HG03460 (cell line): ENCODE measurements around the gene GRID1.

Experiments
- ATAC-seq: cut with Tn5 transposase; IDR thresholded peaks from one replicate; pipeline ENCODE4 v1.9.1; 2021; ENCODE audit not compliant: unreplicated experiment

The GRID1 gene

DNA sequence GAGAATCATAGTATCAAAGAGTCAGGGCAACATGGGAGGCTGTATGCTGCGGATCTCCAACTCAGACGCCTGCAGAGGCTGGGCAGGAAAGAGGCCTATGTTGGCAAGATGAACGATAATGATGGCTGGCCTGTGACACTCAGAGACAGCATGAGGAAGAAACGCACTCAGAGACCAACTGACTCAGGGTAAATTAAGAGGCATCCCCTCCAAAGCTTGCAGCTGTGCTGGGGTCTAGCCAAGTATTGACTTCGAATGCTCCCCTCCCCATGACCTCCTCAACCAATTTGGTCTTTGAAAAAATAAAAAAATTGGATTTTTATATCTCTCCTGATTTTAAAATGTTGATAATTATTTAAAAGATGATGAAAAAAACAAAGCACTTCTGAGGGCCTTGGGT lies 718.9 kb downstream of the GRID1 start:
- no peak for ATAC-seq

DNA sequence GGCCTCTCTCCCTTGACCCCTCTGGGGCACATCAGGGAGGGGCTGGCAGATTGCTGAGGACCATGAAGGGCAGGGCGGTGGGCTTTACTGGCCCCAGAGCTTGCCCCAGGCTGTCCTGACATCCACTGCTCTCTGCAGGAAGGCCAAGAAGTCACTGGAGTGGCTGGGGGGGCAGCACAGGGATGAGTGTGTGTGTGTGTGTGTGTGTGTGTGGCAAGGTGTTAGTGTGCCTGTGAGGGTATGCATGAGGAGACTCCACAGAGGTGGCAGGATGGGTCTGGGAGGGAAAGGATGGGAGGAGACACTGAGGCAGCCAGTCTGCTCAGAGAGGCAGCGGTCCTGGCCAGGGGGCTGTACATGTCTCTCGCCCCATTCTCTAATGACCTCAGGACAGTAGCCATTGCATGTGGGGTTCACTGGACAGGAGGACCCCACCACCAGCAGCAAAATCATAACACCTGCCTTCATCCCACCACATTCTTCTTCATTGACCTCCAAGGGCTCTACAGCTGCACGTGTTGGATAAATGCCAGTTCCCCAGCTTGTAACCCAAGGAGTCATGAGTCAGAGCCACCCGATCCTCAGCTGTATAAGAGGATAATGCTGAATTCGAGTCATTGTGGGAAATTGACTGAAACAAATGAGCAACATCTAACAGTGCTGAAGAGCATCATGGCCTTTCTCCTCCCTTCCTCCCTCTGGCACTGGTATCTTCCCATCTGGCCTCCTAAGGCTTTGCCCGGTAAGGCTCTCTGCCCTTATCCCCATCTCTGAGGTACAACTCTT lies 720.5 kb downstream of the GRID1 start:
- ATAC-seq = no peak

DNA sequence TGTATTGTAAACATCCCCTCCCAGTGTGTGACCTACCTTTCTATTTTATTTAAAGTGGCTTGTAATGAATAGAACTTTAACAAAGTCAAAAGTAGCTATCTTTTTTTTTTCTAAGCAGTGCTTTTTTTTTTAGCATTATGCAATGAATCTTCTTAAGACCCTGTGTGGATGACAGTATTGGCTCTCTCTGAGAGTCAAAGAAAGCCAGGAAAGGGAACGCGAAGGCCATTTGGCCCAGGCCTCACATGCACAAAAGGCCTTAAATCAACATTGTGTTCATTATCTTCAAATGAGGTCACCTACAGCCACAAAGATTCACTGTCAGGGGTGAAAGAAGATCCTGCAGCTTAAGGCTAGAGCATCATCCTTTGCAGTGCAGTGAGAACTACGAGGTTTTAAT lies 721.5 kb downstream of the GRID1 start:
- no peak for ATAC-seq

DNA sequence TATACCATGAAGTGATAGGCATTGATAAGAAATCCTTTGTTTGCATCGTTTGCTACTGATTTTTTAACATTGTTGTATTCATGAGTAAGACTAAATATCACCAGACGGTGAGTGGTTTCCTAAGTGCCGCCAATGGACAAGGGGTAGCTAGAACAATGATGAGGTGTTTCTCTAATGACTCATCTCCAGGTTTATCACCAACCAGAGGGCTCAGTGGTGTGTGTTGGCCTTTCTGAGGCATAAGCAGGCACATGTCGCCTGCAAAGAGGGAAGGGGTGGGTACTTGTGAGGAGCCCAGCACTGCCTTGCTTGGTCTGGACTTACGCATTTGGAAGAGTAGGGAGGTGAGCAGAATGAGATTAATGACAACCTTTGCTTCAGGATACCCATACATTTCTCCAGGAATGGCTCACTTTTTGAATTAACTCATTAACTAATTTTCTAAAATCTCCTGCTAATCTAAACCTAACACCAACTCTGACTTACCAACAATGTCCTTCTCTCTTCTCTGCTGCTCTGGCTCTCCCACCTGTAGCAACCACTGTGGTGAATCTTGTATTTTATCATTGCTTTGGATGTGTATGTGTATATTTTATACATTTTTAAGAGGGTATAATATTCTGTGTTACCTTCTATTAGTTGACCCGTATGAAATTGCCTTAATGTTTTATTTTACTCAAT lies 722.6 kb downstream of the GRID1 start:
- ATAC-seq = no peak

DNA sequence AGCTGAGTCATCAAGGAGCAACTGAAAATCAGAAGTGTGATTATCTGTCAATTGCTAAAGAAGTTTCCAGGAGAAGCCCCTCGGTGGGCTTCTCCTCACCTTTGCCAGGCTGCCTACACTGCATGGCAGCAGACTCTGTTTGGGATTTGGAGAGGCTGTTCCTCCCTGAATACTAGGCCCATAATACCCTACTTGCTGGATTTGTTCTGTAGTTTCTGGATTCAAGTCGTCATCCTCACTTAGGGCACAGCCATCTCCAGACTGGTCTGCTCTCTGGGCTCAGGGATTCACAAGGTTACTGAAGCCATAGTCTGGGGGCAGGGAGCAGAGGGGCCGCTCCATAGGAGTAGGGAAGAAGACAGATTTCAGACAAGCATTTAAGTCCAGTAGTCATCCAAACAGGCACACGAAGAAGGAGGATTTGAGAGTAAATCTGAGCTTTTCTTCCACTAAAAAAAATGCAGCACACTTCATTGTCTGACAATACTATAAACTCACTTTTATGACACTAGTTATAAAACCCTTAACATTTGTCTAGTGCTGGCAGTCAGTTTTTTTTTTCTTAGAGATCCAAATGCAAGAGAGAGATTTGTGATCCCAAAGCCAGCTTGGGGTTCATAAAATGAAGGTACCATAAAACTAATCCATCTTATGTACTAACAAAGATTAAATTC lies 723.3 kb downstream of the GRID1 start:
- no peak for ATAC-seq

DNA sequence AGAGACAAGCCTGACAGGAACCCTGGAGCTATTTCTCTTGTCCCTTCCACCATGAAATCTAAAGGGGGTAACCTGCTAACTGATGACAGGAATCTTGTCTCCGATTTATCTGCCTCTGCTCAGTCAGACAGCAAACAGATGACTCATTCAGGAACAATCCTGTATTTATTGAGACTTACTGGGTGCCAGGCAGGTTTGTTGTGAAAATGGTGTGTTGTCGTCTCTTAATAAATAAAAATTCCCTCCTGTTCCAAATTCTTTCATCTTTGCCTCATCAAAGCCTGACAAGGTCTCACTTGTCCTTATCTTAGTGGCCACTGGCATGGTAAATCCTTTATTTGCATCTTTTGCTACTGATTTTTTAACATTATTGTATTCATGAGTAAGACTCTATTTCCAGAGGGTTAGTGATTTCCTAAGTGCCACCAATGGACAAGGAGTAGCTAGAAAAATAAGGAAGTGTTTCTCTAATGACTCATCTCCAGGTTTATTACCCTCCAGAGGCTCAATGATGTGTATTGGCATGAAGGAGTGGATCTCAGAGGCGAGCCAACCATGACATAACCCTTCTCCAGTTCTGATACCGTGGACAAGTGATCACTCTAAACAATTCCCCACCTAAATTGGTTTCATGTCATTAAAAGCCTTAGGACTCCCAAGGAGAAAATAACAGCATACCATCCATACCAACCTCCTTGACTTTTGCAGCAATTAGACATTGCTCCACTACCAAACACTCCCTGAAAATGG lies 724.0 kb downstream of the GRID1 start:
- no peak for ATAC-seq

DNA sequence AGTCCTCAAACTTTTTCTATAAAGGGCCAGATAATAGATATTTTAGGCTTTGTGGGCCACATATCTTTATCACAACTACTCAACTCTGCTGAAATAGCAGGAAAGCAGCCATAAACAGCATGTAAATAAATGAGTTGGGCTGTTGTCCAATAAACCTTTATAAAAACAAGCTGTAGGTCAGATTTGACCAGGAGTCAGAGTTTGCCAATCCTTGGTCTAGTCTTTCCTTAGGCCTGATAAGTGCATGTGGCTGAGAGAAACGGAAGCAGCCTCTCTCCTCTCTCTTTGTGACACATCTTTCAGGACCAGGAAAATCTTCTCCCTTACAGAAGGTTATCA lies 724.5 kb downstream of the GRID1 start:
- ATAC-seq = no peak

DNA sequence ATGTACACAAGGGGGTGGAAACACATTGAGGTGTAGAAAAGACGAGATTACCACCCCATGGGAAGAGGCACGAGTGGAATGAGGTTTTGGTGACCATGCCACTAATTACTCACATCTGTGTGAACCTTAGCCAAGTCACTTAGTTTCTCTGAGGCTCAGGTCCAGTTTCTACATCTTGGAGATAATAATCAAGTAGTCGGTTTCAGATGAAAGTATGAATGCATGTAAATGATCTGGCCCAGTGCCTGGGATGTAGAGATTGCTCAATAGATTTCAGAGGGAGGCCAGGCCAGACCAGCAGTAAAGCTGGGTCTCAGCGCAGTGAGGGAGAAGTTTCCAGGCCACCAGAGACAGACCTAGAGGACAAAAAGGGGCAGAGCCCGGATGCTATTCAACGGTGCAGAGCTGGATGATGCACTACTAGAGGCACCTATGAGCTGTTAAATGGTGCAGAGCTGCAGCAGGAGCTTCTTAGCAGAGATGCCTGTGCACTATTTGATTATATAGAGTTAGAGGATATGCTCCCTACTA lies 725.1 kb downstream of the GRID1 start:
- no peak for ATAC-seq

DNA sequence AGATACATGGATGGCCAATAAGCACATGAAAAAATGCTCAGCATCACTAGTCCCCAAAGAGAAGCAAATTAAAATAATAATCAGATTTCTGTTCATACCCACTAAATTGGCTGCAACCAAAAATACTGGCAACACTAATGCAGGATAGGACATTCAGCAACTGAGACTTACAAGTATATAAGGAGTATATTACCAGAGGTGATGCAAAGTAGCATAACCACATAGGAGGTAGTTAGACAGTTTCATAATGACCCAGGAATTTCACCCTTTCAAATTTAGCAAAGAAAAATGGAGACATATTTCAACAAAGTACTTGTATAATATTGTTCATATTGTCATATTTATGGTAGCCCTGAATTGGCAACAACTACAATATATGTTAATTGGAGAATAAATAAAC lies 727.8 kb downstream of the GRID1 start:
- ATAC-seq = no peak

DNA sequence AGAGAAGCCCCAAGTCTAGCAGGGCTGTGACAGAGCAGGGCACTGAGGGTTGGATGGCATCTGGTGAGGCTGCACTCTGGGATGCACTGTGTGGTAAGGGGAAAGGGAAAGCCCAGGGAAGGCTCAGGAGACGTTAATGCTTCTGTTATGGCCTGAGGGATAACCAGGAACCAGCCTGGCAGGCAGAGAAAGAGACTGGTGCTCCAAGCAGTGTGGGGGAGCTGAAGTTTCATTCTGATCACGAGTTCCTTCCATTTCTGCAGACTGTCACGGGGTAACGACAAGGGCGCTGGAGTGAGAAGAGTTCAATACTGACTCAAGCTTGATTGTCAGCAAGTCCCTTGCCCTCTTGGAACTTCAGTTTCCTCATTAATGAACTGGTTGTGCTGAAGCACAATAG lies 730.9 kb downstream of the GRID1 start:
- no peak for ATAC-seq

DNA sequence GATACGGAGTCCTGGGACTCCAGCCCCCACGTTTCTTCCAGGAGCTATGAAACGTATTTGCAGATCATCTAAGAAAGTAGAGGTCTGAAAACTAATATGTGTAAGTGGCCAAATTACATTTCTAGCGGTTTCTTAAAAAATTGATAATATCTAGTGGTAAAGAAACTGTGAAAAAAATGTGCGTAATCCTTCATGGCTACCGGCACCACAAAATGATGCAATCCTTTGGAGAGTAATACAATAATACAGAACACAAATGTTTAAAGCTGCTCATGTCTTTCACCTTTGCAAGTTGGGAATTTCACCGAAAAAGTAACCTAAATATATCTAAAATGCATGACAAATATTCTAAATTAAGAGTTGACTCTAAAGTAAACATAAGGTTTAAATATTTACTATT lies 742.1 kb downstream of the GRID1 start:
- ATAC-seq = no peak

DNA sequence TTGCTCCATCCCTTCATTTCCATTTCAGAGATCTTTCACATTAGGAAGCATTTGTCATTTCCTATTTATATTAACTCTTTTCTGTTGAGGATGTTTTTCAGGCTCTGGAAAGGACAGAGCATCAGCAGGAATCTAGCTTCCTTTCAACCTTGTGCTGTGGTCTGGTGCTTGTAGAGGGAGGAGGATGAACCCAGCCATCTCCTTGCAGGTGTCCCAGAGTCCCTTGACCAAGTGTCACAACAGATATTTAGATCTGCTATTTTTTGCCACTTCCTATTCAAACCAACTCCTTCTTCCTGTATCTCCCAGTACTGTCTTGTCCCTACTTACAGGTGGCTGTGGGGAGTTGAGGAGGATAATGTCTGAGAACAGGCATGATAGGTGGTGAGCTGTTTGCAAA lies 742.8 kb downstream of the GRID1 start:
- no peak for ATAC-seq

DNA sequence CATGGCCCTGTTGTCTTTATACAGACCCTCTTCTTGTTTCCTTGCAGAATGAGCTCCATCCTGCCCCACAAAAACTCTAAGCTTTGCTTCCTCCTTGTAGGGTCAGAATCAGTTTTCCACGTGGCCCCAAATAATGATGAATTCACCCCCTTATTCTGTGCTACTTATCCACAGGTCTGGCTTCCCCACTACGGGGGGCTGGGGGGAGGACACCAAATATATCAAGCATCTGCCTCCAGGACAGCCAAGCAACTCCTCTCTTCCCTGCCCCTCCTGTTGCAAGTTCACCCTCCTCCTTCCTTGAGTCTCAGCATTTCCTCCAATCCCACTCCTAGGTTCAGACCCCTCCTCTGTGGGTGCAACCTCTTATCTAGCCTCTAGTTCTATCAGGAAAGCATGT lies 743.3 kb downstream of the GRID1 start:
- ATAC-seq = no peak

DNA sequence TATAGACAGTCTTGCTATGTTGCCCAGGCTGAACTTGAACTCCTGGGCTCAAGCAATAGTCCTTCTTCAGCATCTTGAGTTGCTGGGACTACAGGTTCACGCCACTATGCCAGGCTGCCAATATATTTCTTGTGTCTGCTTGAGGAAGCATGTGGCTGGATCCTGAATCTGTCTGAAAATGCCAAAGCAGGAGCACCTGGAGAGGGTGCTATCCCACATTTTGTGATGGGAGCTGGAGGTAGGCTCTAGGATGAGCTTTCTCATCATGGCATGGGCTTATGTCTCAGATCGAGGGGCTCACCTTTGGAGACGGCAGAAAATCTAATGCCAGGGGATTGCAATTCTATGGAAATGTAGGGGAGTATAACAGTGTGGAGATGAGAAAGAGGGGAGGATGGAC lies 744.2 kb downstream of the GRID1 start:
- ATAC-seq = no peak

DNA sequence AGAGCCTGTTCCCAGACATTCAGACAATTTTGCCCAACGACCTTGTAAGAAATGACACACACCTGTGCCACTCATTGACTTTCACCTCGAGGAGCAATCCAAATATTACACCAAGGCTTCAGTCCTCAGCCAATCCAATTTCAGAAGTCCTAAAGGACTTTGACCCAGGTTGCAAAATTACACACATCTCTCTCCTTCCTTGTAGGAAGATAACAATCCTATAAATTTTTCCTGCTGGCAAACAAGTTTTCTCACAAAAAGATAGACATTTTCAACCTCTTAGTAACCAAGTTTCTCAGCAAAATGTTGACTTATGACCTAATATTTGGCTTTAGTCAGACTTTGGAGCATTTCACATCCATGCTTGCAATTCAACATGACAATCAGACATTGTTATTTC lies 745.0 kb downstream of the GRID1 start:
- no peak for ATAC-seq

DNA sequence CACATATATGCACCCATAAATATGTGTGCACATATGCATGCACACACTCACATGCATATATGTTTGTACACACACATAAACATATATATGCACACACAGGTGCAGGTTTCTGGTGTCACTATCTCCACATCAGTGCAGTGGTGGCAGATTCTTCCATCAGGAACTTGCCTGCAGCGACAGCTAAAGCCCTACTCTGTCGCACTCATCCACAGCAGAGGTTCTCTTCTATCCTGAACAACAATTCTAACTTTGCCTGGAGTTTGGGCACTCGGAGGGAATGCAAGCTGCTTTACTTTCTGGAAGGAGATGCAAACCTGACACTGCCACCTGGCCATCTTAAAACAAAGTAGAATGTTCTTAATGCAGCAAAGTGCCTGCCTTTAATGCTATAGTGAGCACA lies 745.8 kb downstream of the GRID1 start:
- ATAC-seq = no peak

DNA sequence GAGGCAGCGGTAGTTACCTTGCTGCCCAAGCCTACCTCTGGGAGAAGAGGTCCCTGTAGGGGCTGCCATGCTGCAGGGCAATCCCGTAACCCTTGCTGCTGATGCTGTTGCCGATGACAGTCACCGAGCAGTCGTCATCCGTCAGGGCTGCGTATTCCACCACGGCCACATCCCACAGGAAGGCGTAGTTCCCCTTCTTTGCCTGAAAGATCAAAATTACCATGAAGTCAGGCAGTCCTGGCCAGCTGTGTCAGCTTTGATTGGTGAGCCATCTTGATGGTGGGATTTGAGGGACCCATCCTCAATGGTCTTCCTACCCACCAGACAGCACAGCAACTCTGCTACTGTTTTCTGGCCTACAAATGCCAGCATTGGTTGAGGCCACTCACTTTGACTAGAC lies 746.8 kb downstream of the GRID1 start:
- no peak for ATAC-seq

DNA sequence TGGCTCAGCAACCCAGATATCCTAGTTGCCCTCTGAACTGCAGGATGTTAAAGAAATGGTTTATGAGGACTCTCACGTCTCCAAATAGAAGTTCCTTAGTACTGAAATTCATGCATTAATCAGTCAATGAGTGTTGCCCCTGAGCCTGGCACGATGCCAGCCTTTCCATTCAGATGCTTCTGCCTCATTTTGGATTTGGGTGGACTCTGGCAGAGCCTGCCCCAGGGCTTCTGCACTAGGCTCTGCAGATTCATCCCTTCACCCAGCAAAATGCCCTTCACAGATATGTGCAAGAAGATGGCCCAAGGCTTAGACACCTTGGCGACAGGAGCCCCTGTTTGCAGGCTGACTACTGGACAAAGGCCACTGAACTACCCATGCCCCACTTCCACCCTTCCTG lies 747.8 kb downstream of the GRID1 start:
- ATAC-seq = no peak

DNA sequence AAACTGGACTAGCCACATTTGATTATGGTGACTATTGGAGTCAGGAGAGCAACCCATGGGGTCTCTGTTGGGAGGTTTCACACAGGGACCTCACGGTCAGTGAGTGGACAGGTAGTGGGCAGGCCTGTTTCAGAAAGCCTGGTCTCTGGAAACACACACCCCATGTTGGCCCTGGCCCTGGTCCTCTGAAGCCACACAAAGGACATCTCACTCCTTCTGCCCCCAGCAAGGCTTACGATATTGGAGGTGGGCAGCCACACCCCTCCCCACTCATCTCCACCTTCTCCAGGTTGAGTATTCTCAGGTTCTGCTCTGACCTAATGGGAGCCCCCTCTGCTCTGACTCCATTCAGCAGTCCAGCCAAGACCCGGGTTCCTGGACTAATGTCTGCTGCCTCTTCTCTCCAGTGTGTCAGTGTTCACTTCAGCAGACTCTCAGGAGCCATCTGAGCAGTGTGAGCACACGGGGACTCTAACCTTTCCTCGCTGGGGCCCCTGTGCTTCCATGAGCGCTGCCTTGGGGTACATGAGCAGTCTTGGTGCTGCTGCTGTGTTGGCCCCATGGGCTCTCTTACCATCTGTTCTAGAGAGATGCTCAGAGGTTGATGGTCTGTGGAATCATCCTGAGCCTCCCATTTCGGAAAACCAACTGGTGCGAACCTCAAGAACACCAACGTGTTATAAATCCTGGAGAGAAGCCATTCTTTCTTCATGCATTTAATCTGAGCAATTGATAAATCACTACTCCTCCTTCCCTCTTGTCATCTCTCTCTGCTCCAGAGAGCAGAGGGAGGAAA lies 748.6 kb downstream of the GRID1 start:
- ATAC-seq = no peak

DNA sequence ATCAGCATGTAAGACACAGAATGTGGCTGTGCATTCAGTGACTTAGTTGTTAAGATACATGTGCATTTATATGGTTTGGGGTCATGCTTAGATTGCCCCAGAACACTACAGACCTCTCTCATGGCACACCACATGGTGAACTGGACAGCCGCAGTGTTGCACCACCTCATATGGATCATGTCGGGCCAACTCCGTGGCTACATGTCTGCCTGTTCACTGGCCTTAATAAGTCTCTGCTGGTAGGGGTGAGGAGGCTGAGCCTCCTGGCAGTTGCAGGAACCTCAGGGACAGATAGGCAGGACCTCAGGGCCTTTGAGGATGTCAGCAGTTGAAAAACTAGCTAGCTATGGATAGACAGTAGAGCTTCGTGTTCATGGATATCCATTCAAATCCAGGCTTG lies 751.0 kb downstream of the GRID1 start:
- ATAC-seq = no peak

DNA sequence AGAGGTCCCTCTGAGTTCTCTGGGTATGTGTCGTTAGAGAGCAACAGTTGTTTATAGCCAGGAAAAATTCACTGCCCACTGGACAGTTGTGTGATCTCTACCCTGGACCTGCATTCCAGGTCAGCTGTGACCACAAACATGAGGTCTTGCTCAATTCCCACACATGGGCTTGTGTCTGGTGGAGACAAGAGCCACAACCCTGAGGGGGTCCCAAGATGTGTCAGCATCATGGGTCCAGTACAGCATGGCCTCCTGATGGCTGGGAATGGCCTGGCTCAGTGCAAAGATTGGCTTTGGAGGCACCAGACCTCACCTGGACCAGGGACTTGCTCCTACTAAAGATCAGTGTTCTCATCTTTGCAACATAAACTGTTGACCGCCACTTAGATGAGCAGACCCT lies 751.6 kb downstream of the GRID1 start:
- no peak for ATAC-seq
